VCaP (cell line): Measurements from ENCODE around the gene SH2D3C.
"Not testable (repeated sequence)": the region's sequence is repeated elsewhere in the genome, so short reads cannot be mapped to it uniquely, and the experiment has no call there.

Experiments used
- H3K27ac ChIP-seq: fragments of 450-650 bp; 2 replicates; pipeline ENCODE4 v1.5.1; 2017
- CTCF ChIP-seq: fragments of 450-650 bp; conservative IDR thresholded peaks from 2 replicates; pipeline ENCODE4 v1.5.1; 2017; ENCODE audit warnings: mild to moderate bottlenecking, moderate library complexity

The SH2D3C gene

GRCh38 chr9:127785933-127786772 lies 7.7 kb upstream of the SH2D3C start, which contains the start of gene CDK9:
Gene CDK9, plus strand, starts transcription at chr9:127786034. Its CDS starts 115 bp downstream, at chr9:127786149.
- H3K27ac ChIP-seq, result peak within 1 kb of the TSS; percentile 93
- TF ChIP-seq CTCF, result no peak

- H3K27ac ChIP-seq, result peak overlapping the region; percentile 93
Measured at GRCh38 chr9:127785023-127785932, 6.8 kb upstream of the SH2D3C start.

GRCh38 chr9:127783111-127784008 lies 4.9 kb upstream of the SH2D3C start:
- no peak for TF ChIP-seq CTCF
- H3K27ac ChIP-seq, result no peak overlapping the region

More at GRCh38 chr9:127785023-127785932, 6.8 kb upstream of the SH2D3C start:
- peak; percentile 97 for TF ChIP-seq CTCF

GRCh38 chr9:127781806-127782205 lies 3.3 kb upstream of the SH2D3C start:
- TF ChIP-seq CTCF, result no peak
- H3K27ac ChIP-seq, result no peak overlapping the region

- H3K27ac ChIP-seq, result not testable (repeated sequence)
Measured at GRCh38 chr9:127780909-127781308, 2.4 kb upstream of the SH2D3C start.

- peak overlapping the region; percentile 4; the same call in 1 of the 2 replicates for H3K27ac ChIP-seq
- no peak for TF ChIP-seq CTCF
Measured at GRCh38 chr9:127780126-127780885, 1.8 kb upstream of the SH2D3C start.
